Vagina (tissue), 2 donors: ENCODE results near the gene RANBP3L. TPM values are rescaled to one million over a fixed set of nuclear protein-coding genes. Genes with fewer than 3 reads are reported as not detected.
"Not testable (repeated sequence)": the region's sequence is repeated elsewhere in the genome, so short reads cannot be mapped to it uniquely, and the experiment has no call there.

Experiments used
- DNase-seq, 2 donors: peaks; one replicate each; pipeline ENCODE4 v3.0.0-alpha.2; 2017; ENCODE audit errors: extremely low spot score in 2 of 2
- H3K27ac ChIP-seq: fragments of 200-600 bp; sonication (generic); one replicate; pipeline ENCODE4 v1.5.1; 2019
- H3K27me3 ChIP-seq: fragments of 200-600 bp; sonication (generic); one replicate; pipeline ENCODE4 v1.5.1; 2019
- H3K36me3 ChIP-seq, 2 donors: fragments of 200-600 bp; sonication (generic); one replicate each; pipeline ENCODE4 v1.5.1; 2017 to 2019
- H3K4me1 ChIP-seq: fragments of 200-600 bp; sonication (generic); one replicate; pipeline ENCODE4 v1.5.1; 2019
- H3K4me3 ChIP-seq, 2 donors: fragments of 200-600 bp; sonication (generic); 1 replicate in 1 of 2; 2 replicates in 1 of 2; pipeline ENCODE4 v1.5.1; 2016 to 2019
- H3K9me3 ChIP-seq: fragments of 200-600 bp; sonication (generic); one replicate; pipeline ENCODE4 v1.5.1; 2019
- CTCF ChIP-seq, 3 experiments: fragments of 450-650 bp in 2 of 3; fragments of 200-600 bp in 1 of 3; sonication (generic) in 1 of 3; IDR thresholded peaks; one replicate each; pipeline ENCODE4 v1.5.1; 2017 to 2019; ENCODE audit warnings: antibody characterized with exemption in 3 of 3, mild to moderate bottlenecking in 2 of 3, moderate library complexity in 2 of 3
- POLR2A ChIP-seq, 2 donors: fragments of 450-650 bp; IDR thresholded peaks; one replicate each; pipeline ENCODE4 v1.6.1; 2017; ENCODE audit warnings: antibody characterized with exemption in 2 of 2, mild to moderate bottlenecking in 2 of 2, moderate library complexity in 2 of 2
- POLR2AphosphoS5 ChIP-seq, 2 donors: sonication (generic); formaldehyde crosslinking; IDR thresholded peaks; one replicate each; pipeline ENCODE4 v1.9.0; 2017; ENCODE audit warnings: antibody characterized with exemption in 2 of 2, mild to moderate bottlenecking in 2 of 2, low read depth in 1 of 2; ENCODE audit not compliant: insufficient read depth in 1 of 2
- intact Hi-C: fragments of 100-400 bp; cut with DNase I; formaldehyde crosslinking; loops from one replicate; pipeline ENCODE4 v1.15.1; 2023
- total RNA-seq: library from RNA; depleted of rRNA; stranded (reverse); fragments of >200 nt; gene quantifications from one replicate; pipeline ENCODE4 v1.2.3, GENCODE V29; 2016

RANBP3L gene
- total RNA-seq, 1 donor from 2014 or later = 3.2 TPM

GRCh38 chr5:36285837-36286615 lies 15.7 kb downstream of the RANBP3L start:
- Histone ChIP-seq H3K4me3 (no peak overlapping the region), H3K9me3 (no peaks in the 10 kb centered on the region), H3K4me1 (no peaks in the 10 kb centered on the region), H3K27ac (no peak overlapping the region), H3K27me3 (no peaks in the 10 kb centered on the region), H3K36me3 (no peaks in the 10 kb centered on the region)
- intact Hi-C loops = no loop called here
- DNase-seq = no peak
- TF ChIP-seq POLR2AphosphoS5 (IDR thresholded peaks at IDR 0.05; ENCODE audit: insufficient read depth in 1 of 2, low read depth in 1 of 2) = no peak
- no peak for TF ChIP-seq POLR2A (IDR thresholded peaks at IDR 0.05)

DNA sequence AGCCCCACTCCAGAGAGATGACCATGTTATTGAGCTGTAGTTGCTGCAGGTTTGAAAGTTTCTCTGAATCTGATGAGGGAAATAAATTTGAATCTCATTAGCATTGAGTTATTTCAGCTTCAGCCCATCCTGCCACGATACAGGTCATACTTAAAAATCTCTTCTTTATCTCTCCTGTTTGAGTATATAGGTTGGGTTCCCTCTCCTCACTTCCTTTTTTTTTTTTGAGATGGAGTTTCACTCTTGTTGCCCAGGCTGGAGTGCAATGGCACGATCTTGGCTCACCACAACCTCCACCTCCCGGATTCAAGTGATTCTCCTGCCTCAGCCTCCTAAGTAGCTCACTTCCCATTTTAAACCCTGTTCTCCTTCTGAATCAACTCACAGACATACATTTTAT lies 17.9 kb downstream of the RANBP3L start:
- H3K27me3 ChIP-seq, DNase-seq, H3K27ac ChIP-seq, H3K4me3 ChIP-seq, H3K9me3 ChIP-seq, H3K36me3 ChIP-seq, H3K4me1 ChIP-seq, intact Hi-C loops: not testable (repeated sequence)

GRCh38 chr5:36281626-36282025 lies 20.1 kb downstream of the RANBP3L start:
- intact Hi-C loops = no loop called here
- Histone ChIP-seq H3K36me3 (no peaks in the 10 kb centered on the region), H3K4me1 (no peaks in the 10 kb centered on the region), H3K27me3 (no peaks in the 10 kb centered on the region), H3K4me3 (no peak overlapping the region), H3K27ac (no peak overlapping the region), H3K9me3 (no peaks in the 10 kb centered on the region)
- TF ChIP-seq POLR2A (IDR thresholded peaks at IDR 0.05) = no peak
- TF ChIP-seq CTCF (IDR thresholded peaks at IDR 0.05) = no peak
- no peak for TF ChIP-seq POLR2AphosphoS5 (IDR thresholded peaks at IDR 0.05; ENCODE audit: insufficient read depth in 1 of 2, low read depth in 1 of 2)
- no peak for DNase-seq

GRCh38 chr5:36279054-36279698 lies 22.5 kb downstream of the RANBP3L start:
- intact Hi-C loops = no loop called here
- no peak overlapping the region for H3K4me3 ChIP-seq

DNA sequence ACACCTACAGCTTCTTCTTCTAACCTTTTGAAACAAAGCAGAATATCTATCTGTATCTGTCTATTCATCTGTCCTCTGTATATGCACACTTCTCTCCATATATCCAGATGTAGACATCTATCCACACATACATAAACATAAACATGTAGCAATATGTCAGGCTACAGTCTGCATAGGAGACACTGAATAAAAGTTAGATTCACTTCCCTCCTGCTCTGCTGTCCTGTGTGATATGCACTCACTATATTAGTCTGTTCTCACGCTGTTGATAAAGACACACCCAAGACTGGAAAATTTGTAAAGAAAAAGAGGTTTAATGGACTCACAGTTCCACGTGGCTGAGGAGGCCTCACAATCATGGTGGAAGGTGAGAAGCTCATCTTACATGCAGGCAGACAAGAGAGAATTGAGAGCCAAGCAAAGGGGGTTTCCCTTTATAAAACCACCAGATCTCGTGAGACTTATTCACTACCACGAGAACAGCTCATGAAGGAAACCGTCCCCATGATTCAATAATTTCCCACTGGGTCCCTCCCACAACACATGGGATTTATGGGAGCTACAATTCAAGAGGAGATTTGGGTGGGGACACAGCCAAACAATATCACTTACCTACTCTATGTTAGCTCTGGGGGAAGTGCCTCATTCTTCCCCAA lies 24.1 kb downstream of the RANBP3L start:
- no peaks in the 10 kb centered on the region for H3K9me3 ChIP-seq
- no peaks in the 10 kb centered on the region for H3K27me3 ChIP-seq
- H3K27ac ChIP-seq = no peak overlapping the region
- H3K4me3 ChIP-seq = no peak overlapping the region
- TF ChIP-seq CTCF (IDR thresholded peaks at IDR 0.05) (no peak), POLR2A (IDR thresholded peaks at IDR 0.05) (no peak), POLR2AphosphoS5 (IDR thresholded peaks at IDR 0.05; ENCODE audit: insufficient read depth in 1 of 2, low read depth in 1 of 2) (no peak)
- no peaks in the 10 kb centered on the region for H3K36me3 ChIP-seq
- H3K4me1 ChIP-seq = no peaks in the 10 kb centered on the region
- intact Hi-C loops = no loop called here
- no peak for DNase-seq

More at GRCh38 chr5:36279054-36279698, 22.5 kb downstream of the RANBP3L start:
- no peaks in the 10 kb centered on the region for H3K9me3 ChIP-seq
- H3K27me3 ChIP-seq = no peaks in the 10 kb centered on the region
- H3K27ac ChIP-seq = peak overlapping the region; percentile 17
- TF ChIP-seq POLR2AphosphoS5 (IDR thresholded peaks at IDR 0.05; ENCODE audit: insufficient read depth in 1 of 2, low read depth in 1 of 2) (no peak), CTCF (IDR thresholded peaks at IDR 0.05) (no peak)
- no peaks in the 10 kb centered on the region for H3K4me1 ChIP-seq
- DNase-seq = no peak
- H3K36me3 ChIP-seq = no peaks in the 10 kb centered on the region
